ENCODE data around the gene KLHDC10.
"Not testable (repeated sequence)": the region's sequence is repeated elsewhere in the genome, so short reads cannot be mapped to it uniquely, and the experiment has no call there.

KLHDC10 gene

GRCh38 chr7:130052250-130052649, 18.1 kb upstream of the KLHDC10 start:
- DNase-seq (ENCODE audit: low read depth, low spot score); H3K36me3 ChIP-seq (ENCODE audit: control insufficient read depth, insufficient read depth, low read length); H3K4me1 ChIP-seq (ENCODE audit: control insufficient read depth, insufficient read depth, low read length); H3K27ac ChIP-seq (ENCODE audit: low read length); H3K4me3 ChIP-seq (ENCODE audit: low read length); H3K9me3 ChIP-seq (ENCODE audit: control insufficient read depth, insufficient read depth, low read length); H3K27me3 ChIP-seq (ENCODE audit: control insufficient read depth, insufficient read depth, low read length): not testable (repeated sequence)
- no CpG with 5 or more reads among the region's 15 CpGs for WGBS (ENCODE audit: insufficient coverage, insufficient read length)

GRCh38 chr7:130055198-130055597, 15.1 kb upstream of the KLHDC10 start:
- not testable (repeated sequence) for H3K9me3 ChIP-seq (ENCODE audit: control insufficient read depth, insufficient read depth, low read length); H3K4me3 ChIP-seq (ENCODE audit: low read length); H3K36me3 ChIP-seq (ENCODE audit: control insufficient read depth, insufficient read depth, low read length); H3K27ac ChIP-seq (ENCODE audit: low read length); H3K27me3 ChIP-seq (ENCODE audit: control insufficient read depth, insufficient read depth, low read length); DNase-seq (ENCODE audit: low read depth, low spot score); H3K4me1 ChIP-seq (ENCODE audit: control insufficient read depth, insufficient read depth, low read length)
- WGBS (ENCODE audit: insufficient coverage, insufficient read length) = no CpG with 5 or more reads among the region's 8 CpGs

- DNase-seq (ENCODE audit: low read depth, low spot score) = no peak
- no peak overlapping the region for H3K4me3 ChIP-seq (ENCODE audit: low read length)
Observed at GRCh38 chr7:130062246-130062645, 8.1 kb upstream of the KLHDC10 start.

GRCh38 chr7:130063036-130063435, 7.3 kb upstream of the KLHDC10 start:
- no peak overlapping the region for H3K27ac ChIP-seq (ENCODE audit: low read length)
- no peaks in the 10 kb centered on the region for H3K9me3 ChIP-seq (ENCODE audit: control insufficient read depth, insufficient read depth, low read length)
- peak; percentile 43 for DNase-seq (ENCODE audit: low read depth, low spot score)
- no peaks in the 10 kb centered on the region for H3K27me3 ChIP-seq (ENCODE audit: control insufficient read depth, insufficient read depth, low read length)
- H3K4me3 ChIP-seq (ENCODE audit: low read length) = no peak overlapping the region
- H3K36me3 ChIP-seq (ENCODE audit: control insufficient read depth, insufficient read depth, low read length) = no peaks in the 10 kb centered on the region
- no CpG with 5 or more reads among the region's 2 CpGs for WGBS (ENCODE audit: insufficient coverage, insufficient read length)
- H3K4me1 ChIP-seq (ENCODE audit: control insufficient read depth, insufficient read depth, low read length) = no peaks in the 10 kb centered on the region

More at GRCh38 chr7:130062246-130062645, 8.1 kb upstream of the KLHDC10 start:
- no peaks in the 10 kb centered on the region for H3K27me3 ChIP-seq (ENCODE audit: control insufficient read depth, insufficient read depth, low read length)
- no CpG with 5 or more reads among the region's 1 CpG for WGBS (ENCODE audit: insufficient coverage, insufficient read length)
- no peaks in the 10 kb centered on the region for H3K9me3 ChIP-seq (ENCODE audit: control insufficient read depth, insufficient read depth, low read length)
- H3K27ac ChIP-seq (ENCODE audit: low read length) = no peak overlapping the region
- no peaks in the 10 kb centered on the region for H3K36me3 ChIP-seq (ENCODE audit: control insufficient read depth, insufficient read depth, low read length)
- no peaks in the 10 kb centered on the region for H3K4me1 ChIP-seq (ENCODE audit: control insufficient read depth, insufficient read depth, low read length)

- no CpG with 5 or more reads among the region's 6 CpGs for WGBS (ENCODE audit: insufficient coverage, insufficient read length)
Observed at GRCh38 chr7:130064580-130064926, 5.8 kb upstream of the KLHDC10 start.

GRCh38 chr7:130065500-130066152, 4.7 kb upstream of the KLHDC10 start:
- Histone ChIP-seq H3K9me3 (ENCODE audit: control insufficient read depth, insufficient read depth, low read length) (no peaks in the 10 kb centered on the region), H3K36me3 (ENCODE audit: control insufficient read depth, insufficient read depth, low read length) (no peaks in the 10 kb centered on the region), H3K27ac (ENCODE audit: low read length) (no peak overlapping the region), H3K4me3 (ENCODE audit: low read length) (no peak overlapping the region), H3K4me1 (ENCODE audit: control insufficient read depth, insufficient read depth, low read length) (no peaks in the 10 kb centered on the region), H3K27me3 (ENCODE audit: control insufficient read depth, insufficient read depth, low read length) (no peaks in the 10 kb centered on the region)
- DNase-seq (ENCODE audit: low read depth, low spot score) = no peak
- no CpG with 5 or more reads among the region's 6 CpGs for WGBS (ENCODE audit: insufficient coverage, insufficient read length)

More at GRCh38 chr7:130064580-130064926, 5.8 kb upstream of the KLHDC10 start:
- not testable (repeated sequence) for H3K27ac ChIP-seq (ENCODE audit: low read length); H3K36me3 ChIP-seq (ENCODE audit: control insufficient read depth, insufficient read depth, low read length); DNase-seq (ENCODE audit: low read depth, low spot score); H3K27me3 ChIP-seq (ENCODE audit: control insufficient read depth, insufficient read depth, low read length); H3K9me3 ChIP-seq (ENCODE audit: control insufficient read depth, insufficient read depth, low read length); H3K4me1 ChIP-seq (ENCODE audit: control insufficient read depth, insufficient read depth, low read length); H3K4me3 ChIP-seq (ENCODE audit: low read length)

GRCh38 chr7:130069179-130069977, 956 bp upstream of the KLHDC10 start:
- peak overlapping the region; percentile 56; the same call in 1 of the 2 replicates for H3K4me3 ChIP-seq (ENCODE audit: low read length)
- WGBS (ENCODE audit: insufficient coverage, insufficient read length) = no CpG with 5 or more reads among the region's 7 CpGs
- no peak for DNase-seq (ENCODE audit: low read depth, low spot score)
- no peaks in the 10 kb centered on the region for H3K36me3 ChIP-seq (ENCODE audit: control insufficient read depth, insufficient read depth, low read length)
- H3K27me3 ChIP-seq (ENCODE audit: control insufficient read depth, insufficient read depth, low read length) = no peaks in the 10 kb centered on the region
- H3K27ac ChIP-seq (ENCODE audit: low read length) = no peak overlapping the region
- no peaks in the 10 kb centered on the region for H3K9me3 ChIP-seq (ENCODE audit: control insufficient read depth, insufficient read depth, low read length)
- H3K4me1 ChIP-seq (ENCODE audit: control insufficient read depth, insufficient read depth, low read length) = no peaks in the 10 kb centered on the region

GRCh38 chr7:130070861-130071622, 708 bp downstream of the KLHDC10 start:
- no peak overlapping the region for H3K27ac ChIP-seq (ENCODE audit: low read length)
- DNase-seq (ENCODE audit: low read depth, low spot score) = no peak
- no peaks in the 10 kb centered on the region for H3K36me3 ChIP-seq (ENCODE audit: control insufficient read depth, insufficient read depth, low read length)
- H3K27me3 ChIP-seq (ENCODE audit: control insufficient read depth, insufficient read depth, low read length) = no peaks in the 10 kb centered on the region
- no peaks in the 10 kb centered on the region for H3K9me3 ChIP-seq (ENCODE audit: control insufficient read depth, insufficient read depth, low read length)
- WGBS (ENCODE audit: insufficient coverage, insufficient read length) = no CpG with 5 or more reads among the region's 10 CpGs
- H3K4me3 ChIP-seq (ENCODE audit: low read length) = peak overlapping the region; percentile 91
- H3K4me1 ChIP-seq (ENCODE audit: control insufficient read depth, insufficient read depth, low read length) = no peaks in the 10 kb centered on the region

- H3K9me3 ChIP-seq (ENCODE audit: control insufficient read depth, insufficient read depth, low read length) = no peaks in the 10 kb centered on the region
- WGBS (ENCODE audit: insufficient coverage, insufficient read length) = 100% methylated on average over 2 of the region's 11 CpGs
- no peaks in the 10 kb centered on the region for H3K4me1 ChIP-seq (ENCODE audit: control insufficient read depth, insufficient read depth, low read length)
- H3K4me3 ChIP-seq (ENCODE audit: low read length) = no peak overlapping the region
- H3K36me3 ChIP-seq (ENCODE audit: control insufficient read depth, insufficient read depth, low read length) = no peaks in the 10 kb centered on the region
- no peak overlapping the region for H3K27ac ChIP-seq (ENCODE audit: low read length)
- no peaks in the 10 kb centered on the region for H3K27me3 ChIP-seq (ENCODE audit: control insufficient read depth, insufficient read depth, low read length)
- DNase-seq (ENCODE audit: low read depth, low spot score) = peak; percentile 63
Observed at GRCh38 chr7:130071701-130072622, 1.6 kb downstream of the KLHDC10 start.

All from iPS DF 6.9 (cell line).